ENCODE data around the gene PCARE. TPM values are rescaled to one million over a fixed set of nuclear protein-coding genes. Genes with fewer than 3 reads are reported as not detected.

Gene PCARE
- total RNA-seq, 2 donors from 2014 or later, result not detected

DNA sequence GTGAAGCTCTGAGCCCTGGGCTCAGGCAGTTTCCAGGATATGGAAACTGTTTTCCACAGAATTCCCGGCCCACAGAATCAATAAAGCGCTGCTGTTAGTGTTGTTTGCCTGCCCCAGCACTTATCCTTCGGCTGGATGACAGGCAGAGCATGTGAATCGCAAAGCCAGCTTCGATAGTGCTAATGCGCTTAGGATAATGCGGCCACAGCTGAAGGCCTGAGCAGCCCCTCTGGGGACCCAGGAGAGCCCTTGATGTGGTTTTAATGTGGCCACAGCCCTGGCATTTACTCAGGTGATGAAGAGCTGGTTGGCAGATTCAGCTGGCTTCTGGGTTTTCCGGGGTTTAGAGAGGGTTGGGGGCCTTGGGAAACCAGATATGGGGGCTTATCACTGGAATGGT lies 23.7 kb downstream of the PCARE start:
- intact Hi-C loops (cut with DNase I), result no loop called here
- no peak for DNase-seq
- Histone ChIP-seq H3K4me3 (no peak overlapping the region), H3K9me3 (no peaks in the 10 kb centered on the region), H3K9ac (ENCODE audit: low read depth in 2 of 2, low read length in 2 of 2) (no peak overlapping the region), H3K27ac (no peak overlapping the region), H3K4me1 (no peaks in the 10 kb centered on the region), H3K27me3 (no peaks in the 10 kb centered on the region), H3K36me3 (no peaks in the 10 kb centered on the region)
- TF ChIP-seq, protein P1, sequence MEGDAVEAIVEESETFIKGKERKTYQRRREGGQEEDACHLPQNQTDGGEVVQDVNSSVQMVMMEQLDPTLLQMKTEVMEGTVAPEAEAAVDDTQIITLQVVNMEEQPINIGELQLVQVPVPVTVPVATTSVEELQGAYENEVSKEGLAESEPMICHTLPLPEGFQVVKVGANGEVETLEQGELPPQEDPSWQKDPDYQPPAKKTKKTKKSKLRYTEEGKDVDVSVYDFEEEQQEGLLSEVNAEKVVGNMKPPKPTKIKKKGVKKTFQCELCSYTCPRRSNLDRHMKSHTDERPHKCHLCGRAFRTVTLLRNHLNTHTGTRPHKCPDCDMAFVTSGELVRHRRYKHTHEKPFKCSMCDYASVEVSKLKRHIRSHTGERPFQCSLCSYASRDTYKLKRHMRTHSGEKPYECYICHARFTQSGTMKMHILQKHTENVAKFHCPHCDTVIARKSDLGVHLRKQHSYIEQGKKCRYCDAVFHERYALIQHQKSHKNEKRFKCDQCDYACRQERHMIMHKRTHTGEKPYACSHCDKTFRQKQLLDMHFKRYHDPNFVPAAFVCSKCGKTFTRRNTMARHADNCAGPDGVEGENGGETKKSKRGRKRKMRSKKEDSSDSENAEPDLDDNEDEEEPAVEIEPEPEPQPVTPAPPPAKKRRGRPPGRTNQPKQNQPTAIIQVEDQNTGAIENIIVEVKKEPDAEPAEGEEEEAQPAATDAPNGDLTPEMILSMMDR (IDR thresholded peaks at IDR 0.05), result no peak

DNA sequence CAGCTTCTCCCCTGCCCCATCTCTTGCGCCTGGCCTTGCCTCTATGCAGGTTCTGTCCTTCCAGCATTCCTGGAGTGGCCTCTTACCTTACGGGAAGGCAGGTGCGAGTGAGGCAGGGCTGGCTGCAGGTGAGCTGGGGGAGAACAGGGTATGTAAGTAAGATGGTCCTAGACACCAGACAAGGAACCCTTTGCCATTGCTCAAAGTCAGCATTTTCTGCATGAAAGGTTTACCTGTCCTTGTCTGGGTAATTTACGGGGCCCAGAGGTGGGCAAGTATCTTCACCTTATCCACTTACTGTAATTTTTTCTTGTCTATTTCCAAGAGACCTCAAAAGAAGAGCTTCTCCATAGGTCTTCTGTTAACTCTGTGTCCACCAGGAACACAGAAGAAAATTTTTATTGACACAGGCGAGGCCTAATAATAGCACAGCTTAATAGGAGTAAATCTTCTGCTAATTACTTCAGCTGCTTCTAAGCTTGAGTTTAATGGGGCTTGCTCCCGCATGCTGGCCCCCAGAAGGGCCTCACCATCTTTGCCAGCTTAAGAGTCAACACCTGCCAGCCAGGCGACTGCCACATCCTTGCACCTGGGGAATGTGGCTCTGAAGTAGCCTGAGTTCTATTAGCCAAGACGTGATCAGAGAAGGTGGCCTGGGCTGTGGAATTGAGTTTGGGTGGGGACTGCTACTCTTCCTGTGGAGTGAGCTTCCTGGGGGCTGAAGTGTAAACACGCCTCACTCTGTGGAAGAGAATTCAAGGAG lies 27.1 kb downstream of the PCARE start:
- H3K36me3 ChIP-seq, result no peaks in the 10 kb centered on the region

DNA sequence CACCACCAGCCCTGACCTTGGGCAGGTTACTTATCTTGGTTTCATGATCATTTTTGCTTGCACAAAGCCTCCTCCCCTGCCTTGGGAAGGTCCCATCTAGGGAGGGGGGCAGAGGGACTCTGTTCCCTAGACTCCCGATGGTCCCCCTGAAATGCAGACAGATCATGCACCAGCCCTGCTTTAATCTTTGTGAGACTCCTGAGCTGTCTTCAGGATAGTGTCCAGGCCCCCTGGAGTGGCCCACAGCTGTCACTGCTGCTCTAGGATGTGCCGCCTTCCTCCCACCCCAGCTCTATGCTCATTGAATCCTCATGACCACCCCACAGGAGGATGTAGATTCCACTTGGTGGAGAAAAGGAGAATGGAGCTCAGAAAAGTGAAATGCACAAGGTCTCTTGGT lies 28.0 kb downstream of the PCARE start:
- Histone ChIP-seq H3K9ac (ENCODE audit: low read depth in 2 of 2, low read length in 2 of 2) (no peak overlapping the region), H3K4me3 (no peak overlapping the region), H3K4me1 (no peaks in the 10 kb centered on the region), H3K27me3 (no peaks in the 10 kb centered on the region), H3K36me3 (no peaks in the 10 kb centered on the region), H3K9me3 (no peaks in the 10 kb centered on the region), H3K27ac (no peak overlapping the region)
- TF ChIP-seq, protein P1 (IDR thresholded peaks at IDR 0.05), result no peak
- intact Hi-C loops (cut with DNase I), result no loop called here
- DNase-seq, result no peak

More for the DNA sequence above, 27.1 kb downstream of the PCARE start:
- no peak overlapping the region for H3K4me3 ChIP-seq
- TF ChIP-seq, protein P1 (IDR thresholded peaks at IDR 0.05), result no peak
- no peak for DNase-seq
- no peak overlapping the region for H3K9ac ChIP-seq (ENCODE audit: low read depth in 2 of 2, low read length in 2 of 2)
- H3K4me1 ChIP-seq, result no peaks in the 10 kb centered on the region
- H3K27me3 ChIP-seq, result no peaks in the 10 kb centered on the region
- H3K9me3 ChIP-seq, result no peaks in the 10 kb centered on the region
- intact Hi-C loops (cut with DNase I), result no loop called here
- H3K27ac ChIP-seq, result no peak overlapping the region

DNA sequence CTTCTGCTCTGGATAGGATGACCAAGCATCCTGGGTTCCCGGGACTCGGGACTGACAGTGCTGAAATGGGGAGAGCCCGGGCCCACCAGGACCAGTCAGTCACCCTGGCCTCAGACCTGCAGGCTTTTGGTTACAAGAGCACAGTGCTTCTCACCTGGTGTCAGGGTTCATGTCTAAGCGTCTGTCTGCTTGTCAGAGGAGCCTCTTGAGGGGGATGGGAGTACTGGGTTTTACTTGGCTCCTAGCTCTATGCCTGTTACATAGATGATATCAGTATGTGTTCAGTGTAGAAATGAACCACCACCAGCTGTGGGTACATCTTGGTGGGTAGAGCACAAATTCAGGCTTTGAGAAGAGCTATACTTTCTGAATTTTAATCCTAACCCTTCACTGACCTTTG lies 29.9 kb downstream of the PCARE start:
- no peaks in the 10 kb centered on the region for H3K27me3 ChIP-seq
- intact Hi-C loops (cut with DNase I), result no loop called here
- H3K36me3 ChIP-seq, result no peaks in the 10 kb centered on the region
- H3K4me3 ChIP-seq, result no peak overlapping the region
- no peak overlapping the region for H3K27ac ChIP-seq
- H3K4me1 ChIP-seq, result no peaks in the 10 kb centered on the region
- TF ChIP-seq, protein P1 (IDR thresholded peaks at IDR 0.05), result no peak
- H3K9ac ChIP-seq (ENCODE audit: low read depth in 2 of 2, low read length in 2 of 2), result no peak overlapping the region
- DNase-seq, result no peak
- no peaks in the 10 kb centered on the region for H3K9me3 ChIP-seq

DNA sequence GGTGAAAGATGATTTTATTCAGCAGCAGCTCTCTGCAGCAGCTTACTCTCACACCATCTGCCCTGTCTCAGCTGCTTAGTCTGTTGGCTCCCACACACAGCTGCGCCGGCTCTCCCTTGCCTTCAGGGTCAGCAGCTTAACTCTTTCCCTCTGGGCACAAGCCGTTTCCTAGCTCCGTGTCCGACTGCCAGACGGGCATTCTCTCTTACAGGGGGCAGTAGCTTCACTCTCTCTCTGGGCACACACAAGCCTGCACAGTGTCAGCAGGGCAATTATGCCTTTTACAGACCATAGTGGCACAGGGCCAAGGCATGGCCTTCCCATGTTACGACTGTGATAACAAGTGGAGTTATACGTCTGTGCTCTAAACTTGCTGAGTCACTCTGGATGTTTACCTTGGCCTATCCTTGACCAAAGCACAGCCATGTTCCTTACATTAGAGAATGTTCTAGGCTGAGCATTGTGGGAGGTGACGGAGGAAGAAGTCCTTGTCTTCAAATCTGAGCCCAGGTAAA lies 31.7 kb downstream of the PCARE start:
- H3K9ac ChIP-seq (ENCODE audit: low read depth in 2 of 2, low read length in 2 of 2), result no peak overlapping the region
- H3K4me3 ChIP-seq, result no peak overlapping the region
- no peaks in the 10 kb centered on the region for H3K36me3 ChIP-seq
- intact Hi-C loops (cut with DNase I), result no loop called here
- no peaks in the 10 kb centered on the region for H3K27me3 ChIP-seq
- H3K9me3 ChIP-seq, result no peaks in the 10 kb centered on the region
- H3K4me1 ChIP-seq, result no peaks in the 10 kb centered on the region
- TF ChIP-seq, protein P1 (IDR thresholded peaks at IDR 0.05), result no peak
- no peak overlapping the region for H3K27ac ChIP-seq
- no peak for DNase-seq
